Activated naive CD8-positive, alpha-beta T cell (primary cell): ENCODE data around the gene PCYT2.

Source experiments
- H3K27ac Mint-ChIP-seq: one replicate; pipeline ENCODE4 v1.8.0; 2021; ENCODE audit warnings: mixed read lengths
- H3K27me3 Mint-ChIP-seq: one replicate; pipeline ENCODE4 v1.8.0; 2021; ENCODE audit warnings: mixed read lengths
- H3K36me3 Mint-ChIP-seq: one replicate; pipeline ENCODE4 v1.8.0; 2021; ENCODE audit warnings: mixed read lengths
- H3K4me1 Mint-ChIP-seq: one replicate; pipeline ENCODE4 v1.8.0; 2021; ENCODE audit warnings: low read depth, mixed read lengths
- H3K4me3 Mint-ChIP-seq: one replicate; pipeline ENCODE4 v1.8.0; 2021; ENCODE audit warnings: mild to moderate bottlenecking, mixed read lengths
- H3K9me3 Mint-ChIP-seq: one replicate; pipeline ENCODE4 v1.8.0; 2021; ENCODE audit warnings: low read depth, mixed read lengths

The PCYT2 gene

DNA sequence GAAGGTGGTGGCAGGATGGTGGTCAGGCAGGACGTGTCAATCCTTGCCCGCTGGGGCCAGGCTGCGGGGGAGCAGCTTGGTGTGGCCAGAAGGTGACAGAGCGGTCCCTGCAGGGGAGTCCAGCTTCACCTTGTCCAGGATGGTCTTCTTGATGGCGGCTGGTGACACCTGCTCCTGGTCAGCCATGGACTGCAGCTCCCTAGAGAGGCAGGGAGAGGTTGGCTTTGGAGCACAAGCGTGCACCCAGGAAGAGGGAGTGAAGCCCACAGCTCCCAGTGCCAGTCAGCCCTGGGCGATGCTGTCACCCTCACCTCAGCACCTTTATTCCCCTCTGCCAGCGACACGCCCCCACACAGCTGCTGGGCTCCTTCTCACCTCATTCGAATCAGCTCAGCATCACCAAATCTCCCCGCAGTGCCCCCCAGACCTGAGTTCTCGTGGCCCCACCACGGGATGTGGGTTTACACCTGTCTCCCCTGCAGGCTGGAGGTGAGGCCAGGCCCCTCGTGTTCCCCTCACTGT is 22.0 kb upstream of the PCYT2 start:
- Mint-ChIP-seq H3K36me3 (no peaks in the 10 kb centered on the region), H3K4me1 (peaks cover 22% of the 10 kb centered on the region)

DNA sequence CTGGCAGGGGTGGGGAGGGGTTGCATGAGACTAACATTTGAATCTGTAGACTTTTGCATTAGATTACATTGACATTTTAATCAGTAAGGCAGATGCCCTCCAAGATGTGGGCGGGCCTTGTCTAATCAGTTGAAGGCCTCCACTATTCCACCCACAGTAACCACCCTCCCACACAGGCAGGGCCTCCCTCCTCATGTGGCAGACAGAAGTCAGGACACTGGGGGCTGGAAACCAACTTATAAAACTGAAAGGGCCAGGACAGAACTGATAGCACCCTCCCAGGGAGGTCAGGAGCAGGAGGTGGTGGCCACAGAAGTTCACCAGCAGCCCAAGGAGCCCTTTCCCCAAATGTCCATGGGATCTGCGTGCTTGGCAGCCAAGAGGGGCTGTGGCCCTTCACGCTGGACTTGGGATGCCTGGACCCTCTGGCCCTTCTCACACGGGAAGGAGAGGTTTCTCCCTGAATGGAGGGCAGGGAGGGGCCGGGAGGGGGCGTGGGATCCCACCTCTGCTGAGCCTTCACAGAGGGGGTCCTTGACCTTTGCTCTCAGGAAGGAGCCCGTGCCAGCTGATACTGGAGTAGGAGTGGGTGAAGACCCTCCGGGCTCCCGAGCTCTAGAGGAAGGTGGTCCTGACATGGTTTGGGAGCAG is 21.3 kb upstream of the PCYT2 start:
- Mint-ChIP-seq H3K27ac (no peak overlapping the region), H3K4me3 (no peak overlapping the region), H3K36me3 (no peaks in the 10 kb centered on the region), H3K27me3 (no peaks in the 10 kb centered on the region), H3K9me3 (no peaks in the 10 kb centered on the region), H3K4me1 (peaks cover 18% of the 10 kb centered on the region)

More for the DNA sequence above, 22.0 kb upstream of the PCYT2 start:
- Mint-ChIP-seq H3K4me3 (no peak overlapping the region), H3K27ac (no peak overlapping the region), H3K27me3 (no peaks in the 10 kb centered on the region), H3K9me3 (no peaks in the 10 kb centered on the region)

DNA sequence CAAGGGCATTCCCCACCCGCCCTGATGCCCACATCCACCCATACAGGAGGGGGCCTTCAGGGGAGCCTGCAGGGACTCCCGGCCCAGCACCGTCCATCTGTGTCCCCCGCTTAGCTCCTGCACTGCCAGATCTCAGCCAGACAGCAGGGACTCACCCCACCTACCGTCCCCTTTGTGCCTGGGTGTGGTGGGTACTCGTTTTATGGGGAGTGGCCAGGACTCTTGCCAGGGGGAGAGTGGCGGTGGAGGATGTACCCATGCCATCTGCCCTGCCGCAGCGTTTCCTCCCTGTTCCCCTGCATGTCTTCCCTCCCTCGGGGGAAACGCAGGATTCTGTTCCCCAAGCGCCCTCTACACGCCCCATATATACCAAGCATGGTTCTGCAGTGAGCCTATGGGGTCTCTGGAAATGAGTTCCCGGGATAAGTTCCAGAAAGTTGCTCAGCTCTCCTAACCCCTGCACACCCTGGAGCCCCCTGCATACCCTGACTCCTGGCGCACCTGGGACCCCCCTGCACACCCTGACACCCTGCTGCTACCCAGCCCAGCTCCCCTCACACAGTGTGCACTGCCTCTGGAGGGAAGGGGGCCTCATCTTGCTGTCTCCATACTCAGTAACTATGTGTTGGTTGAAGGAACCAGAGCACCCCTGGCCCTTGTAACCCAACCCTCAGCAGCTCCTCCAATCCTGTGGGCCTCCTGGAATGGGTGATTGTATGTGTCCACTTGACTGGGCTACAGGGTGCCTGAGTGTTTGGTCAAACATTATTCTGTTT is 20.5 kb upstream of the PCYT2 start:
- Mint-ChIP-seq H3K36me3 (no peaks in the 10 kb centered on the region), H3K27ac (no peak overlapping the region), H3K4me3 (no peak overlapping the region), H3K27me3 (no peaks in the 10 kb centered on the region), H3K4me1 (peaks cover 17% of the 10 kb centered on the region), H3K9me3 (no peaks in the 10 kb centered on the region)

DNA sequence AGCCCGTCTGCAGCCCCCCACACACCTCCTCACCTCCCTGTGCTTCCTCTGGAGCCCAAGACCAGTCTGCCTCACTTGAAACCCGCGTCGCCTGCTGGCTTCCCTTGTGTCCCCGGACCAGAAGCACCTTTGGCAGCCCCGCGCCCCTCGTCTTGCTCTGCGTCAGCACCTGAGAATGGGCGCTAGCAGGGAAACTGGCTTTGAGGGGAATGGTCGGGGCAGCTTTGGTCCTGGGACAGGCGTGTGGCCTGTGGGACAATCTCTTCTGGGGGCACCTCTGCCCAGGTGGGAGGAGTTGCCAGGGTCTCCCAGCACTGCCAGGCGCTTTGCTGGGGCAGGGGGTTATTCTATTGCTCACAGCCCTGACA is 20.0 kb upstream of the PCYT2 start:
- H3K27ac Mint-ChIP-seq, result no peak overlapping the region

DNA sequence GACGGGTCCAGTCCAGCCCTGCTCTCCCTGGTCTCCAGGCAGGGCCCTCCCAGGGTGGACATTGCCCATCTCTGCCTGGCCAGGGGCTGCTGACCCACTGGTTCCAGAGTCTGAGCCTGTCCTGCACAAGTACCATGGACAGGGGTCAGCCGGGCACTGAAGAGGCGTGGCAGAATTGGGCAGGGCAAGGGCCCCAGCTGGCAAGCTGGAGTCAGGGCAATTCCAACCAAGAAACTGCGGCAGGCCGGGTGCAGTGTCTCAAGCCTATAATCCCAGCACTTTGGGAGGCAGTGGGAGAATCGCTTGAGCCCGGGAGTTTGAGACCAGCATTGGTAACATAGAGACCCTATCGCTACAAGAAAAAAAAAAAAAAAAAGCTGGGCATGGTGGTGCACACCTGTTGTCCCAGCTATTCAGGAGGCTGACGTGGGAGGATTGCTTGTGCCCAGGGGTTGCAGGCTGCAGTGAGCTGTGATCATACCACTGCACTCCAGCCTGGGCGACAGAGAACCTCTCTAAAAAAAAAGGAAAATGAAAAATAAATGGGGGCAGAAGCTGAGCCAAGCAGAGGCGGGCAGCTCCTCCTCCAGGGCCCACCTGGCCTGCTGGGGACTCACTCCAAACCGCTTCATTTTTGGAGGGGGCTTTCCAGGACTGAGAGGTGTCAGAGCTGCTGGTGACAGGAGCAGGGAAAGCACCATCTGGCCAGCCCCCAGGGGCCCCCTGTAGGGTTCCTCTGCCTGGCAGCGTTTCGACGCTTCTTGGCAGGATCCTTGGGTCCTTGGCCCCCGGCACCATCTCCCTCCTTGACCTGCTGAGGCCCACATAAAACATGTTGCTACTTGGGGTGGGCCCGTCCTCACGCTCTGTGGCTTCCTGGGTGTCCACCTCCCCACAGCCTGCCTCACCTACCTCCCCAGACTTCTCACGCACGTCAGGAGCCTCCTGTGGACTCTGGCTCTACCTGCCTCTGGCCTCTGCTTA is 19.2 kb upstream of the PCYT2 start:
- Mint-ChIP-seq H3K9me3 (no peaks in the 10 kb centered on the region), H3K27me3 (no peaks in the 10 kb centered on the region), H3K4me3 (peak overlapping the region; percentile 35), H3K36me3 (no peaks in the 10 kb centered on the region), H3K27ac (no peak overlapping the region), H3K4me1 (peaks cover 23% of the 10 kb centered on the region)

More for the DNA sequence above, 20.0 kb upstream of the PCYT2 start:
- H3K36me3 Mint-ChIP-seq, result no peaks in the 10 kb centered on the region
- peak overlapping the region; percentile 35 for H3K4me3 Mint-ChIP-seq
- no peaks in the 10 kb centered on the region for H3K27me3 Mint-ChIP-seq
- H3K9me3 Mint-ChIP-seq, result no peaks in the 10 kb centered on the region
- H3K4me1 Mint-ChIP-seq, result peaks cover 22% of the 10 kb centered on the region

DNA sequence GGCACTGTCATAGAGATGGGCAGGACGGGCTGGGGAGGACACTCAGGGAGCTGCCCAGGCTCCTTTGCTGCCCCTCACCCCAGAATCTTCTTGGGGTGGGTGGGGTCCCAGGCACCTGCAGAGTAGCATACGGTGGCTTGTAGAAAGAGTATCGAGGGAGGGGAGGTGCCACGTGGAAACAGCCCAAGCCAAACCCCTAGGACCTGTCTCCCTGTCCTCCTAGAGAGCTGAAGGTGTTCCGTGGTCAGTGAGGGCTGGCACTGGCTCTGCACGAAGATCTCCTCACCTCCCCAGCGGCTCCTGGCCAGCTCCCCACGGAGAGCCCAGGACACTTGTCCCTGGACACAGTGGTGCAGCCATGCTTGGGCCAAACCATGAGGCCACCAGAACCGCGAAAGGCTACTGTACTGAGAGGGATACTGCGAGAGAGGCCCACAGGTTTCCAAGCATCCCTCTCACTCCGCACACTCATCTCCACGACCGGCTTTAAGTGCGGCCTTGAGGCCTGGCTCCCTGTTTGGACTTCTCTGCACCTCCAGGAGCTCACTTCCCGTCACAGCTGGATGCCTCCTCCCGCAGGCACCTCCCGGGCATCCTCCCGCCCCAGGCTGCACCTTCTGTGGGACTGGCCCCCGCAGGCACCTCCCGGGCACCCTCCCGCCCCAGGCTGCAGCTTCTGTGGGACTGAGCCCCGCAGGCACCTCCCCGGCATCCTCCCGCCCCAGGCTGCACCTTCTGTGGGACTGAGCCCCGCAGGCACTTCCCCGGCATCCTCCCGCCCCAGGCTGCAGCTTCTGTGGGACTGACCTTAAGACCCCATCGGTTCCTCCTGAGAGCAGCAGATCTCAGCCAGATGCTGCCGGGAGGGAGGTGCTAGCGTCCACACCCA is 18.3 kb upstream of the PCYT2 start:
- H3K4me3 Mint-ChIP-seq, result peak overlapping the region; percentile 72
- no peaks in the 10 kb centered on the region for H3K9me3 Mint-ChIP-seq
- peaks cover 27% of the 10 kb centered on the region for H3K4me1 Mint-ChIP-seq
- no peaks in the 10 kb centered on the region for H3K27me3 Mint-ChIP-seq
- no peak overlapping the region for H3K27ac Mint-ChIP-seq
- no peaks in the 10 kb centered on the region for H3K36me3 Mint-ChIP-seq

DNA sequence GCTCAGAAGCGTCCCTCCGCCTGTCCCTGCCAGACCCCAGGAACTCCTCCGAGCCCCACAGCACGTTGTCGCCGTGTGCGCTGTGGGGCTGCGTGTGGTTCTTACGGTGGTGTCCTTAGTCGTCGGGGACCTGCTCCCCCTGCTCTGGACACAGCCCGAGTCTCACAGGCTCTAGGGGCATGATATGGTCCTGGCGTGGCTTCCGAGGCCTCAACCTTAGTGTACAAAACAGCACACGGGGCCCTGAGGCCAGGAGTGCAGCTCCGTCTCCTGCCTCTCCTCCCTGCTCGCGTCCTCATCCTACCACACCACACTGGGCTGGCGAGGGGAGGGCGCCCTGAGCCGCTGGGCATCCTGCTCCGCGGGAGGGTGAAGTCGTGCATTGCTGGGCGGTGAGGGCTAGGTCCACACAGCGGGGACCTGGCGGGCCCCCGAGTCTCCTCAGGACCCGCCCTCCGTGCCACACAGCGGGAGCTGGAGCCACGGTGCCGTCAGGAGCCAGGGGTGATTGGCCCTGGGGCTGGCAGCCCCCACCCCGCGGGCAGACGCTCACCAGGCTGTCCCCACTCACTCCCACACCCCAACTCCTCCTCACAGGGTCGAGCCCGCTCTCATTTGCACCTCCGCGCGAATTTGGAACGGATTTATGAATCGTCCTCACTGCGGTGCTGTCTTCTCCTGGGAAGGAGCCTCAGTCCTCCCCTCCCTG is 17.5 kb upstream of the PCYT2 start:
- Mint-ChIP-seq H3K27me3 (no peaks in the 10 kb centered on the region), H3K4me1 (peaks cover 26% of the 10 kb centered on the region), H3K36me3 (no peaks in the 10 kb centered on the region), H3K4me3 (peak overlapping the region; percentile 72), H3K27ac (no peak overlapping the region), H3K9me3 (no peaks in the 10 kb centered on the region)

DNA sequence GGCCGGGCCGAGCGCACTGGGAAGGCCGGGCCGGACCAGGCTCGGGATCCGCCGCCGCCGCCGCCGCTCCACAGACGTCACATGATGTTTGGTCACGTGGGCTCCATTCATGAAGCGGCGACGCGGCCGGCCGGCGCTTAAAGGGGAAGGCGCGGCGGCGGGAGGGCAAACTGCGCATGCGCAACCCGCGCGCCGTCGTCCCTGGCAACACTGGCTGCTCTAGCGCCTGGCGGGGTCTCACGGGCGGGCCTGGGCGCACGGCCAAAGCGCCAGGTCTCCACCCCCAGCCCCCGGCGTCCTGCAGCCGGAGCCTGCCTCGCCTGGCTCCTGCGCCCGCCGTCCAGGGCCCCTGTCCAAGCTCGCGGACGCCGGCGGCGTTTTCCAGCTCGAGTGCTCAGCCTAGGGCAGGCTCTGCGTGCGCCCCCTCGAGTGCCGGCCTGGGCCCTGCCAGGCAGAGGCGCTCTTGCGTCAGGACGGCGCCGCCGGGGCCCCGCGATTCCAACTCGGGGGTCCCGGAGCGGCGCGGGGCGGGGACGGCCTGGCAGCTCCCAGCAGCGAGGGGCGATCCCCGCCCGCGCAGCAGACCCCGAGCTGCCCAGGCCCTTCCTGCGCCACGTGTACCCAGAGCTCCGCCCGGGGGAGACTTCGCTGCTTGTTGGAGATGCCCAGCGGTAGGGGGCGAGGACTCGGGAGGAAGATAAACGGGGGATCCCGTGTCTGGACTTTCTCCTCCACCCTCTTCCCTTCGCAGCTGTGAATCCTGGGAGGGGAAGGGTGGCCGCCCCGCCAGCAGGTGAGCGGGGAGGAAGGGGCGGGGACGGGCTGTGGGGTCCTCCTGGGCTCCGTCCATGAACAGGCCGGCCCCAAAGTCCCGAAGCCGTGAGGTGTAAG is 16.7 kb upstream of the PCYT2 start, which contains the start of gene MAFG:
Gene MAFG (minus strand): TSS at position 83 of the 891 bp plus-strand sequence. CDS start 4,550 bp downstream, outside the sequence.
- H3K27me3 Mint-ChIP-seq, result no peaks in the 10 kb centered on the region
- H3K27ac Mint-ChIP-seq, result peak within 1 kb of the TSS; percentile 90
- H3K36me3 Mint-ChIP-seq, result no peaks in the 10 kb centered on the region
- H3K4me3 Mint-ChIP-seq, result peak within 1 kb of the TSS; percentile 90
- peaks cover 23% of the 10 kb centered on the region for H3K4me1 Mint-ChIP-seq
- no peaks in the 10 kb centered on the region for H3K9me3 Mint-ChIP-seq

GRCh38 chr17:81927152-81927652 is 16.0 kb upstream of the PCYT2 start:
- Mint-ChIP-seq H3K36me3 (no peaks in the 10 kb centered on the region), H3K9me3 (no peaks in the 10 kb centered on the region), H3K4me3 (peak overlapping the region; percentile 30), H3K27me3 (no peaks in the 10 kb centered on the region), H3K4me1 (peaks cover 23% of the 10 kb centered on the region), H3K27ac (no peak overlapping the region)

GRCh38 chr17:81926451-81927151 is 15.4 kb upstream of the PCYT2 start:
- peaks cover 23% of the 10 kb centered on the region for H3K4me1 Mint-ChIP-seq
- no peaks in the 10 kb centered on the region for H3K9me3 Mint-ChIP-seq
- no peaks in the 10 kb centered on the region for H3K36me3 Mint-ChIP-seq
- peak overlapping the region; percentile 90 for H3K27ac Mint-ChIP-seq
- peak overlapping the region; percentile 90 for H3K4me3 Mint-ChIP-seq
- H3K27me3 Mint-ChIP-seq, result no peaks in the 10 kb centered on the region

DNA sequence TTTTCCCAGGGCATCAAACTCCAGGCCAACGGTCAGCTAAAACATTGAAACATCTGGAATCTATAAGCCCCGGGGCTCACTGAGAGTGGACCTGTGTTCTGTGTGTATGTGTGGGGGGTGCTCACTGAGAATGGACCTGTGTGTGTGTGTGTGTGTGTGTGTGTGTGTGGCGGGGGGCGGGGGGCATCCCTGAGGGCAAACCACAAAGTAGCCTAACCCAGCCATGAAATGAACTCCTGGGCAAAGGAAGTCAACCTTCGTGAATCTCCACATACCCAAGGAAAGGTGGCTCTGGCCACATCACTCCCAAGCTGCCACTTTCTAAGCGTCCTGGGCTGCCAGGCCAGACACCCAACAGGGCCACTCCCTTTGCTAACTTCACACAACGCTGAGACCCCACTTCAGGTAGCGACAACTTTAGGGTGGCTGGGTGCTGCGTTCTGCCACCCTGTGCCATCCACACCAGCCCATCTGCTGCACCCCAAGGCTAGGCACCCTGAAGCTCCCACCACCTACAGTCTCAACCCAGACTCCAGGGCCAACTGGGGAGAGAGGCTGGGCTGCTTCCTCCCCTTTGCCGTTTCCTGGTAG is 14.8 kb upstream of the PCYT2 start:
- no peaks in the 10 kb centered on the region for H3K27me3 Mint-ChIP-seq
- H3K9me3 Mint-ChIP-seq, result no peaks in the 10 kb centered on the region
- peak overlapping the region; percentile 90 for H3K4me3 Mint-ChIP-seq
- H3K4me1 Mint-ChIP-seq, result peaks cover 21% of the 10 kb centered on the region
- H3K36me3 Mint-ChIP-seq, result no peaks in the 10 kb centered on the region
- peak overlapping the region; percentile 90 for H3K27ac Mint-ChIP-seq
